OCI-LY1 (cell line): ENCODE measurements around the gene GGT1.
A peak's percentile ranks its signal among the peaks of the same experiment; 100 is the strongest.
"Not testable (repeated sequence)": the region's sequence is repeated elsewhere in the genome, so short reads cannot be mapped to it uniquely, and the experiment has no call there.

Source experiments
- H2AFZ ChIP-seq: fragments of 200-600 bp; sonication (generic), shearing (Covaris generic); 2 replicates; pipeline ENCODE4 v1.6.0; 2014; ENCODE audit warnings: antibody characterized with exemption, mild to moderate bottlenecking, low read length
- H3F3A ChIP-seq: fragments of 200-600 bp; sonication (generic), shearing (Covaris generic); 2 replicates; pipeline ENCODE4 v1.6.0; 2014; ENCODE audit warnings: mild to moderate bottlenecking, antibody characterized with exemption, low read length, moderate library complexity; ENCODE audit not compliant: insufficient read depth
- H3K27ac ChIP-seq: fragments of 200-600 bp; sonication (generic); 2 replicates; pipeline ENCODE4 v1.5.1; 2014; ENCODE audit warnings: low read length, mixed run types, mild to moderate bottlenecking, low read depth; ENCODE audit not compliant: poor library complexity, severe bottlenecking
- H3K27me3 ChIP-seq: fragments of 200-600 bp; sonication (generic); 2 replicates; pipeline ENCODE4 v1.6.0; 2014; ENCODE audit warnings: antibody characterized with exemption, mild to moderate bottlenecking, low read length, moderate library complexity; ENCODE audit not compliant: insufficient read depth
- H3K36me3 ChIP-seq: fragments of 200-600 bp; sonication (generic); 2 replicates; pipeline ENCODE4 v1.6.1; 2014; ENCODE audit warnings: mild to moderate bottlenecking, antibody characterized with exemption, low read length, moderate library complexity, mixed read lengths; ENCODE audit not compliant: insufficient read depth
- H3K4me1 ChIP-seq: fragments of 200-600 bp; sonication (generic); 2 replicates; pipeline ENCODE4 v1.5.1; 2014; ENCODE audit warnings: mild to moderate bottlenecking, low read length, moderate library complexity; ENCODE audit not compliant: insufficient read depth, severe bottlenecking
- H3K4me2 ChIP-seq: fragments of 200-600 bp; sonication (generic), shearing (Covaris generic); 2 replicates; pipeline ENCODE4 v1.6.1; 2014; ENCODE audit warnings: low read length
- H3K4me3 ChIP-seq: fragments of 200-600 bp; sonication (generic); 2 replicates; pipeline ENCODE4 v1.5.1; 2014; ENCODE audit warnings: low read length, low read depth, mild to moderate bottlenecking, mixed read lengths; ENCODE audit not compliant: poor library complexity, severe bottlenecking
- H3K79me2 ChIP-seq: fragments of 200-600 bp; shearing (Covaris generic); 2 replicates; pipeline ENCODE4 v1.6.1; 2016; ENCODE audit warnings: mixed run types, low read length, mixed read lengths; ENCODE audit not compliant: insufficient read depth
- H3K9ac ChIP-seq: fragments of 200-600 bp; sonication (generic), shearing (Covaris generic); 2 replicates; pipeline ENCODE4 v1.6.1; 2014; ENCODE audit warnings: mild to moderate bottlenecking, low read length, mixed read lengths
- H3K9me2 ChIP-seq: fragments of 200-600 bp; sonication (generic), shearing (Covaris generic); 2 replicates; pipeline ENCODE4 v1.6.1; 2014; ENCODE audit warnings: low read depth, mild to moderate bottlenecking, low read length, mixed read lengths
- H3K9me3 ChIP-seq: fragments of 200-600 bp; shearing (Covaris generic); 2 replicates; pipeline ENCODE4 v1.6.1; 2014; ENCODE audit warnings: low read length, mixed read lengths
- H4K20me1 ChIP-seq: fragments of 200-600 bp; sonication (generic), shearing (Covaris generic); 2 replicates; pipeline ENCODE4 v1.6.0; 2016; ENCODE audit warnings: mild to moderate bottlenecking, low read length; ENCODE audit not compliant: insufficient read depth
- CTCF ChIP-seq: fragments of 200-600 bp; sonication (generic), shearing (Covaris generic); IDR thresholded peaks from 2 replicates; pipeline ENCODE4 v1.5.1; 2017; ENCODE audit warnings: mild to moderate bottlenecking, antibody characterized with exemption, low read length, moderate library complexity, mixed read lengths
- EZH2 ChIP-seq: fragments of 200-600 bp; sonication (generic), shearing (Covaris generic); IDR thresholded peaks from 2 replicates; pipeline ENCODE4 v1.8.0; 2017; ENCODE audit warnings: borderline replicate concordance, mixed run types, mild to moderate bottlenecking, antibody characterized with exemption, low read length, moderate library complexity, mixed read lengths

The GGT1 gene

GRCh38 chr22:24592058-24592850 lies 10.7 kb upstream of the GGT1 start:
- Histone ChIP-seq H3F3A (no peaks in the 10 kb centered on the region), H3K27me3 (peaks cover 3% of the 10 kb centered on the region; the same call in 1 of the 2 replicates), H3K9ac (peak overlapping the region; percentile 22; the same call in 1 of the 2 replicates), H3K4me1 (peaks cover 11% of the 10 kb centered on the region), H3K4me3 (peak overlapping the region; percentile 56), H2AFZ (no peak overlapping the region), H3K27ac (no peak overlapping the region), H3K79me2 (no peaks in the 10 kb centered on the region), H3K9me2 (no peaks in the 10 kb centered on the region), H3K36me3 (no peaks in the 10 kb centered on the region), H3K9me3 (no peaks in the 10 kb centered on the region), H3K4me2 (peak overlapping the region; percentile 70), H4K20me1 (no peaks in the 10 kb centered on the region)
- TF ChIP-seq CTCF (no peak), EZH2 (no peak)

GRCh38 chr22:24592851-24593558 lies 10.0 kb upstream of the GGT1 start, which contains the start of gene LRRC75B:
LRRC75B (minus strand) TSS chr22:24593073; CDS start chr22:24593039, 34 bp downstream.
- Histone ChIP-seq H3K9ac (peak within 1 kb of the TSS; percentile 22; the same call in 1 of the 2 replicates), H2AFZ (no peak within 1 kb of the TSS), H3K27ac (no peak within 1 kb of the TSS), H3K4me2 (peak within 1 kb of the TSS; percentile 70), H3F3A (no peaks in the 10 kb centered on the region), H3K36me3 (no peaks in the 10 kb centered on the region), H3K4me3 (peak within 1 kb of the TSS; percentile 56), H3K9me3 (no peaks in the 10 kb centered on the region), H3K4me1 (peaks cover 11% of the 10 kb centered on the region), H3K79me2 (no peaks in the 10 kb centered on the region), H3K27me3 (peaks cover 3% of the 10 kb centered on the region; the same call in 1 of the 2 replicates), H3K9me2 (no peaks in the 10 kb centered on the region), H4K20me1 (no peaks in the 10 kb centered on the region)
- no peak for TF ChIP-seq CTCF
- no peak for TF ChIP-seq EZH2

- not testable (repeated sequence) for H3K27ac ChIP-seq, H3K27me3 ChIP-seq, H3K9ac ChIP-seq, H3F3A ChIP-seq, H2AFZ ChIP-seq, H4K20me1 ChIP-seq, H3K4me2 ChIP-seq, H3K36me3 ChIP-seq, H3K9me2 ChIP-seq, H3K79me2 ChIP-seq, H3K9me3 ChIP-seq
- peak overlapping the region; percentile 49 for H3K4me3 ChIP-seq
- H3K4me1 ChIP-seq: peaks cover 11% of the 10 kb centered on the region
Observed at GRCh38 chr22:24593559-24593835, 9.5 kb upstream of the GGT1 start.
